Neuronal stem cell (in vitro differentiated cells): ENCODE measurements around the gene GRIK5.

Experiments used
- DNase-seq: peaks from one replicate; pipeline ENCODE4 v3.0.0-alpha.2; 2013; ENCODE audit warnings: low spot score
- H2AFZ ChIP-seq: one replicate; pipeline ENCODE4 v1.6.1; 2013; ENCODE audit warnings: mild to moderate bottlenecking, low read length, inconsistent platforms
- H2AK5ac ChIP-seq: 2 replicates; pipeline ENCODE4 v1.6.1; 2013; ENCODE audit warnings: low read depth, mild to moderate bottlenecking, inconsistent platforms, low read length, moderate library complexity, mixed read lengths
- H2BK120ac ChIP-seq: 2 replicates; pipeline ENCODE4 v1.6.1; 2013; ENCODE audit warnings: low read depth, mild to moderate bottlenecking, inconsistent platforms, low read length, moderate library complexity, mixed read lengths
- H2BK12ac ChIP-seq: one replicate; pipeline ENCODE4 v1.6.1; 2013; ENCODE audit warnings: low read length, inconsistent platforms
- H2BK15ac ChIP-seq: 2 replicates; pipeline ENCODE4 v1.6.1; 2013; ENCODE audit warnings: mild to moderate bottlenecking, low read length, inconsistent platforms, mixed read lengths
- H2BK5ac ChIP-seq: one replicate; pipeline ENCODE4 v1.6.1; 2013; ENCODE audit warnings: inconsistent platforms, mild to moderate bottlenecking, low read length, moderate library complexity
- H3K14ac ChIP-seq: one replicate; pipeline ENCODE4 v1.6.1; 2013; ENCODE audit warnings: low read length, inconsistent platforms
- H3K18ac ChIP-seq: 2 replicates; pipeline ENCODE4 v1.6.1; 2013; ENCODE audit warnings: low read length, inconsistent platforms
- H3K23ac ChIP-seq: 2 replicates; pipeline ENCODE4 v1.6.1; 2013; ENCODE audit warnings: low read depth, mild to moderate bottlenecking, mixed read lengths, low read length, inconsistent platforms; ENCODE audit not compliant: poor library complexity
- H3K27ac ChIP-seq: replicated peaks from 3 replicates; pipeline ENCODE4 v1.5.1; 2013; ENCODE audit warnings: low read length, inconsistent platforms
- H3K27me3 ChIP-seq, 3 experiments: 2 replicates each; pipeline ENCODE4 v1.6.1; 2013; ENCODE audit warnings: low read length in 3 of 3, mild to moderate bottlenecking in 2 of 3, inconsistent platforms in 1 of 3, low read depth in 1 of 3, mixed read lengths in 1 of 3, moderate library complexity in 1 of 3; ENCODE audit not compliant: control insufficient read depth in 3 of 3, insufficient read depth in 3 of 3
- H3K36me3 ChIP-seq, 2 donors: replicated peaks in 1 of 2; 2 replicates each; pipeline ENCODE4 v1.6.1; 2013; ENCODE audit warnings: low read length in 2 of 2; ENCODE audit not compliant: control insufficient read depth in 2 of 2, insufficient read depth in 2 of 2
- H3K4ac ChIP-seq: 2 replicates; pipeline ENCODE4 v1.6.1; 2013; ENCODE audit warnings: inconsistent platforms, mild to moderate bottlenecking, low read length, moderate library complexity
- H3K4me1 ChIP-seq, 2 donors: 1 replicate in 1 of 2; 2 replicates in 1 of 2; pipeline ENCODE4 v1.6.1; 2013; ENCODE audit warnings: low read length in 2 of 2, low read depth in 1 of 2; ENCODE audit not compliant: control insufficient read depth in 2 of 2, insufficient read depth in 1 of 2
- H3K4me2 ChIP-seq: one replicate; pipeline ENCODE4 v1.6.1; 2013; ENCODE audit warnings: mild to moderate bottlenecking, low read length, inconsistent platforms; ENCODE audit not compliant: insufficient read depth, poor library complexity, severe bottlenecking
- H3K4me3 ChIP-seq, 2 donors: 2 replicates each; pipeline ENCODE4 v1.5.1; 2013; ENCODE audit warnings: low read length in 2 of 2, mild to moderate bottlenecking in 2 of 2, inconsistent platforms in 1 of 2, moderate library complexity in 1 of 2
- H3K79me1 ChIP-seq: one replicate; pipeline ENCODE4 v1.6.1; 2013; ENCODE audit warnings: low read depth, mild to moderate bottlenecking, inconsistent platforms, low read length, moderate library complexity
- H3K9ac ChIP-seq: one replicate; pipeline ENCODE4 v1.6.1; 2013; ENCODE audit warnings: mild to moderate bottlenecking, low read depth, low read length, inconsistent platforms; ENCODE audit not compliant: poor library complexity
- H3K9me3 ChIP-seq, 2 donors: replicated peaks in 1 of 2; 2 replicates each; pipeline versions ENCODE3 to v1.6.1; 2013; ENCODE audit warnings: low read length in 2 of 2, mild to moderate bottlenecking in 2 of 2, inconsistent platforms in 1 of 2, low read depth in 1 of 2, mixed read lengths in 1 of 2, moderate library complexity in 1 of 2; ENCODE audit not compliant: control insufficient read depth in 2 of 2, insufficient read depth in 1 of 2
- H4K8ac ChIP-seq: one replicate; pipeline ENCODE4 v1.6.1; 2013; ENCODE audit warnings: low read depth, mild to moderate bottlenecking, inconsistent platforms, low read length, moderate library complexity
- H4K91ac ChIP-seq: one replicate; pipeline ENCODE4 v1.6.1; 2013; ENCODE audit warnings: low read length, low read depth, mild to moderate bottlenecking, inconsistent platforms; ENCODE audit not compliant: poor library complexity
- WGBS, 2 donors: extraction: QIAGEN DNeasy Blood & Tissue Kit; methylation state at CpG; one replicate each; pipeline ENCODE4 v1.1.7; 2013; ENCODE audit warnings: missing lambda C conversion rate in 2 of 2, mixed read lengths in 1 of 2; ENCODE audit not compliant: insufficient read length in 2 of 2, insufficient replicate concordance in 1 of 2; ENCODE audit errors: extremely low coverage in 2 of 2; 5-methylcytosine and 5-hydroxymethylcytosine counted together

GRIK5 gene

DNA sequence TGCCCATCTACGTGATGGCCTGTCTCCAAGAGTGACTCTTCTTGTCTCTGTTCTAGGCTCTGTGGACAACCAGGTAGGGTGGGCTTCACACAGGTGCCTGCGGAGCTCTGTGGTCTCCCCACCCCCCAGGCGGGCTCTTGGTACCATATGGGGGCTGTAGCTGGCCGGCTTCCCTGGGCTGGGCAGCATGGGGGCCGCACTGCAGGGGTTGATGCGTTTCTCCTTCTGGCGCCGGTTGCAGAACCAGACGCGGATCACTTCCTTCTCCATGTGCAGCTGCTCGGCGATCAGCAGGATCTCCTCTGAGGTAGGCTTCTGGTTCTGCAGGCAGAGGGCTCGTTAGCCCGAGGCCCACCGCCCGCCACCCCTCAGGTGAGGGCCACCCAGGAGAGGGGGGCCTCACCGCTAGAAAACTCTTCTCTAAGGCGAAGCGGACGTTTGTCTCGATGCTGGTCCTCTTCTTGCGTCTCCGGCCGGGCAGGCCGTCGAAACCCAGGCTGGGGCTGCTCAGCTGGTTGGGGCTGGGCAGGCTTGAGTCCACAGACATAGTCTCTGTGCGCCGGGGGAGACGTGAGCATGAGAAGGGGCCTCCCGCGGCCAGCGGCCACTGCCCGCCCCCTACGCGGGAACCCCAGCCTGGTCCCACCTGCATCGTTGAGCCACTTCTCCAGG is 25.3 kb upstream of the GRIK5 start:
- peak overlapping the region; percentile 12 for H2AK5ac ChIP-seq
- H3K36me3 ChIP-seq: peaks cover 0 to 1% of the 10 kb centered on the region in 2 donors
- H3K4me3 ChIP-seq: no peak overlapping the region
- H3K9me3 ChIP-seq: no peaks in the 10 kb centered on the region
- peaks cover 2 to 7% (median 4%) of the 10 kb centered on the region in 3 experiments for H3K27me3 ChIP-seq
- H3K4me1 ChIP-seq: peaks cover 7 to 8% of the 10 kb centered on the region in 2 donors
- no peak overlapping the region for H4K91ac ChIP-seq
- no CpG with 5 or more reads among the region's 36 CpGs for WGBS, 2 donors
- no peak overlapping the region for H3K4ac ChIP-seq
- H2BK15ac ChIP-seq: peak overlapping the region; percentile 2
- H3K9ac ChIP-seq: peak overlapping the region; percentile 50
- H3K27ac ChIP-seq: no peak overlapping the region
- no peak overlapping the region for H3K23ac ChIP-seq
- peak overlapping the region; percentile 34 for H3K4me2 ChIP-seq
- H2BK5ac ChIP-seq: peak overlapping the region; percentile 3
- H4K8ac ChIP-seq: no peak overlapping the region
- H3K14ac ChIP-seq: no peak overlapping the region
- H3K18ac ChIP-seq: peak overlapping the region; percentile 44
- H3K79me1 ChIP-seq: no peaks in the 10 kb centered on the region
- no peak for DNase-seq
- H2BK120ac ChIP-seq: no peak overlapping the region
- H2AFZ ChIP-seq: no peak overlapping the region
- no peak overlapping the region for H2BK12ac ChIP-seq

GRCh38 chr19:42093926-42094325 is 23.9 kb upstream of the GRIK5 start:
- H3K36me3 ChIP-seq: peaks cover 0 to 1% of the 10 kb centered on the region in 2 donors
- peak overlapping the region; percentile 73 for H2AFZ ChIP-seq
- no CpG with 5 or more reads among the region's 4 CpGs for WGBS, 2 donors
- peaks cover 7 to 8% of the 10 kb centered on the region in 2 donors for H3K4me1 ChIP-seq
- no peak overlapping the region for H2AK5ac ChIP-seq
- DNase-seq: no peak
- no peak overlapping the region for H3K4me2 ChIP-seq
- peak overlapping the region; percentile 16 for H2BK12ac ChIP-seq
- H3K23ac ChIP-seq: no peak overlapping the region
- peak overlapping the region; percentile 29 for H3K18ac ChIP-seq
- H3K4me3 ChIP-seq: no peak overlapping the region
- H4K91ac ChIP-seq: no peak overlapping the region
- H2BK5ac ChIP-seq: no peak overlapping the region
- H3K14ac ChIP-seq: no peak overlapping the region
- no peak overlapping the region for H3K9ac ChIP-seq
- H3K79me1 ChIP-seq: no peaks in the 10 kb centered on the region
- no peak overlapping the region for H4K8ac ChIP-seq
- H3K27me3 ChIP-seq: peaks cover 2 to 7% (median 4%) of the 10 kb centered on the region in 3 experiments
- no peak overlapping the region for H3K27ac ChIP-seq
- no peak overlapping the region for H2BK120ac ChIP-seq
- H2BK15ac ChIP-seq: peak overlapping the region; percentile 38
- no peaks in the 10 kb centered on the region for H3K9me3 ChIP-seq
- no peak overlapping the region for H3K4ac ChIP-seq

- no CpG with 5 or more reads among the region's 4 CpGs for WGBS, 2 donors
- peaks cover 0 to 1% of the 10 kb centered on the region in 2 donors for H3K36me3 ChIP-seq
These were observed 23.5 kb upstream of the GRIK5 start for GRCh38 chr19:42093505-42093904.

GRCh38 chr19:42092350-42092749 is 22.3 kb upstream of the GRIK5 start:
- no CpG with 5 or more reads among the region's 5 CpGs for WGBS, 2 donors

More at GRCh38 chr19:42093505-42093904, 23.5 kb upstream of the GRIK5 start:
- H2BK5ac ChIP-seq: no peak overlapping the region
- H3K14ac ChIP-seq: no peak overlapping the region
- H3K4ac ChIP-seq: no peak overlapping the region
- H3K23ac ChIP-seq: no peak overlapping the region
- H3K18ac ChIP-seq: peak overlapping the region; percentile 29
- H3K27ac ChIP-seq: no peak overlapping the region
- H4K91ac ChIP-seq: no peak overlapping the region
- no peak overlapping the region for H3K4me2 ChIP-seq
- H2AFZ ChIP-seq: peak overlapping the region; percentile 73
- peak overlapping the region; percentile 16 for H2BK12ac ChIP-seq
- H3K4me1 ChIP-seq: peaks cover 7 to 8% of the 10 kb centered on the region in 2 donors
- no peak overlapping the region for H3K9ac ChIP-seq
- H3K4me3 ChIP-seq: no peak overlapping the region
- H2AK5ac ChIP-seq: no peak overlapping the region
- no peaks in the 10 kb centered on the region for H3K79me1 ChIP-seq
- no peak for DNase-seq
- H2BK15ac ChIP-seq: peak overlapping the region; percentile 38
- no peaks in the 10 kb centered on the region for H3K9me3 ChIP-seq
- H2BK120ac ChIP-seq: no peak overlapping the region
- no peak overlapping the region for H4K8ac ChIP-seq
- peaks cover 2 to 7% (median 4%) of the 10 kb centered on the region in 3 experiments for H3K27me3 ChIP-seq

More at GRCh38 chr19:42092350-42092749, 22.3 kb upstream of the GRIK5 start:
- H3K14ac ChIP-seq: no peak overlapping the region
- peaks cover 0 to 1% of the 10 kb centered on the region in 2 donors for H3K36me3 ChIP-seq
- H3K27ac ChIP-seq: no peak overlapping the region
- H2AFZ ChIP-seq: no peak overlapping the region
- no peak overlapping the region for H3K4me3 ChIP-seq
- no peak overlapping the region for H2BK5ac ChIP-seq
- peak overlapping the region; percentile 5 for H3K23ac ChIP-seq
- H3K4ac ChIP-seq: no peak overlapping the region
- H3K79me1 ChIP-seq: no peaks in the 10 kb centered on the region
- no peak overlapping the region for H3K9ac ChIP-seq
- no peak overlapping the region for H4K8ac ChIP-seq
- no peak overlapping the region for H4K91ac ChIP-seq
- no peak overlapping the region for H2BK120ac ChIP-seq
- no peak overlapping the region for H2BK15ac ChIP-seq
- peak overlapping the region; percentile 4 for H2BK12ac ChIP-seq
- H3K18ac ChIP-seq: no peak overlapping the region
- peaks cover 8 to 12% of the 10 kb centered on the region in 2 donors for H3K4me1 ChIP-seq
- no peak overlapping the region for H3K4me2 ChIP-seq
- no peaks in the 10 kb centered on the region for H3K9me3 ChIP-seq
- peak overlapping the region; percentile 53 for H2AK5ac ChIP-seq
- DNase-seq: no peak
- H3K27me3 ChIP-seq: peaks cover 2 to 7% (median 4%) of the 10 kb centered on the region in 3 experiments
